Measurements from ENCODE around the gene SH3PXD2A.
"Not testable (repeated sequence)": the region's sequence is repeated elsewhere in the genome, so short reads cannot be mapped to it uniquely, and the experiment has no call there.

The SH3PXD2A gene

DNA sequence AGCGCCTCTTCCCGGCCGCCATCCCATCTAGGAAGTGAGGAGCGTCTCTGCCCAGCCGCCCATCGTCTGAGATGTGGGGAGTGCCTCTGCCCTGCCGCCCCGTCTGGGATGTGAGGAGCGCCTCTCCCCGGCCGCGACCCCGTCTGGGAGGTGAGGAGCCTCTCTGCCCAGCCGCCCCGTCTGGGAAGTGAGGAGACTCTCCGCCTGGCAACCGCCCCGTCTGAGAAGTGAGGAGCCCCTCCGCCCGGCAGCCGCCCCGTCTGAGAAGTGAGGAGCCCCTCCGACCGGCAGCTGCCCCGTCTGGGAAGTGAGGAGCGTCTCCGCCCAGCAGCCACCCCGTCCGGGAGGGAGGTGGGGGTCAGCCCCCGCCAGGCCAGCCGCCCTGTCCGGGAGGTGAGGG is 248.3 kb downstream of the SH3PXD2A start:
- H3K4me3 Mint-ChIP-seq; H3K9me3 Mint-ChIP-seq; H3K27me3 Mint-ChIP-seq; H3K27ac Mint-ChIP-seq; DNase-seq; H3K4me1 Mint-ChIP-seq (ENCODE audit: low read depth): not testable (repeated sequence)
- H3K36me3 Mint-ChIP-seq (ENCODE audit: low read depth): peaks cover 10% of the 10 kb centered on the region

DNA sequence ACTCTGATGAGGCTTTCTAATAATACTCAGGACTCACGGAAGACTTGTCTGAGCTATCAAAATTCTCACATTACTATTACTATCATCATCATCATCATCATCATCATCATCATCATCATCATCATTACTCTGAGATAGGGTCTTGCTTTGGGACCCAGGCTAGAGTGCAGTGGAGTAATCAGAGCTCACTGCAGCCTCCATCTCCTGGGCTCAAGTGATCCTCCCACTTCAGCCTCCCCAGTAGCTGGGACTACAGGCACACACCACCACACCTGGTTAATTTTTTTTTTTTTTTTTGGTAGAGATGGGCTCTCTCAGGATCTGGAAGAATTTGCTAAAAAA is 249.3 kb downstream of the SH3PXD2A start:
- H3K27me3 Mint-ChIP-seq; H3K4me3 Mint-ChIP-seq; H3K4me1 Mint-ChIP-seq (ENCODE audit: low read depth); H3K27ac Mint-ChIP-seq; DNase-seq; H3K9me3 Mint-ChIP-seq: not testable (repeated sequence)
- peaks cover 10% of the 10 kb centered on the region for H3K36me3 Mint-ChIP-seq (ENCODE audit: low read depth)

DNA sequence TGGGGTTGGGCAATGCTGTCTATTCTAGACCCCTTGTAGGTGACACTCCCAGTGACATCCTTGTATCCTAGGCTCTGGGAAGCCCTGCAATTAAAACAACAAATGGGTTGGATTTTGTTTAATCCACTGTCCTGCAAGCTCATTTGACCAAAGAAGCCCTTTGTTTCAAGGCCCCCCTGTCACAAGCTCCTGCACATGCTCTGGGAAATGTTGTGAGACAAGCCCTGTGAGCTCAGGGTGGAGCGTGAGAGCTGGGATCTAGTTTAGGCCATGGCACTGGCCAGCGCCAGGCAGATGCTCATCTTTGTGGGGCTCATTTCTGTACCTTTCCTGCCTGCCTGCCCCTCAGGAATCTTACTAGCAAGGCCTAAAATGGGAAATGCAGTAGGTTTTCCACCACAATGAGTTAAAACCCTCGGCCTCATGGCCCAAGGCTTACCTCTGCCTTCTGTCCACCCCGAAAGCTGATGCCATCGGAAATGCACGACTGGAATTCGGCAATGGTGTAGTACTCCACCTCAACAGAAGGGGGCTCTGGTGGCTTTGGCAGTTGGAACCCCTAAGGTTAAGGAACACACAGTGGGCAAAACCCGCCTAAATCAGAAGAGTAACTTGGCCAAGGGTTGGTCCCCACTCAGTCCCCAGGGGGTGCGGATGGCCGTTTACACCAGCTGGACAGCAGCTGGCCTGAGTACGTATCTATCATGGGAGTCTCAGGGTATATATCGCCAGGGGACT is 249.8 kb downstream of the SH3PXD2A start:
- H3K4me3 Mint-ChIP-seq: no peak overlapping the region
- peaks cover 10% of the 10 kb centered on the region for H3K36me3 Mint-ChIP-seq (ENCODE audit: low read depth)
- peak; percentile 51 for DNase-seq
- no peak overlapping the region for H3K27ac Mint-ChIP-seq
- H3K4me1 Mint-ChIP-seq (ENCODE audit: low read depth): no peaks in the 10 kb centered on the region
- H3K9me3 Mint-ChIP-seq: no peaks in the 10 kb centered on the region
- H3K27me3 Mint-ChIP-seq: no peaks in the 10 kb centered on the region

DNA sequence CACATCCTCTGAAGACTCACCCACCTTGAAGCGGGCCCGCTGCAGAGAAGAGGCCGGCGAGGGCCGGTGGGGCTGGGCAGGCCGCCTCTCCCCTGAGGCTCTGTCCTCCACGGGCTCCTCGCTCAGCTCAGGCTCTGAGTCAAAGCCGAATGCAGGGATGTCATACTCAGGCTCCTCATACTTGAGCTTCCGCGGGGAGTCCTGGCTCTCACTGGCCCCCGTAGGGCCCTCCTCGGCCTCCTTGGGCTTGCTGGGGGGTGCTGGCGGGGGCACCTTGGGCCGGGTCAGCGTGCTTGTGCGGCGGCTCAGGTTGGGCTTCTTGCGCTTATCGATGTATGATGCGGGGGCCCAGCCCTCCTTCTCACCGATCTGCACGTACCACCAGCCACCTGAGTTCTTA is 252.0 kb downstream of the SH3PXD2A start:
- Mint-ChIP-seq H3K27ac (no peak overlapping the region), H3K4me1 (ENCODE audit: low read depth) (no peaks in the 10 kb centered on the region), H3K4me3 (no peak overlapping the region), H3K9me3 (no peaks in the 10 kb centered on the region), H3K27me3 (no peaks in the 10 kb centered on the region), H3K36me3 (ENCODE audit: low read depth) (peaks cover 8% of the 10 kb centered on the region)
- DNase-seq: no peak

GRCh38 chr10:103602852-103603155 is 252.6 kb downstream of the SH3PXD2A start:
- Mint-ChIP-seq H3K9me3 (no peaks in the 10 kb centered on the region), H3K36me3 (ENCODE audit: low read depth) (peaks cover 8% of the 10 kb centered on the region), H3K4me3 (no peak overlapping the region), H3K27me3 (no peaks in the 10 kb centered on the region), H3K27ac (no peak overlapping the region), H3K4me1 (ENCODE audit: low read depth) (no peaks in the 10 kb centered on the region)
- no peak for DNase-seq

DNA sequence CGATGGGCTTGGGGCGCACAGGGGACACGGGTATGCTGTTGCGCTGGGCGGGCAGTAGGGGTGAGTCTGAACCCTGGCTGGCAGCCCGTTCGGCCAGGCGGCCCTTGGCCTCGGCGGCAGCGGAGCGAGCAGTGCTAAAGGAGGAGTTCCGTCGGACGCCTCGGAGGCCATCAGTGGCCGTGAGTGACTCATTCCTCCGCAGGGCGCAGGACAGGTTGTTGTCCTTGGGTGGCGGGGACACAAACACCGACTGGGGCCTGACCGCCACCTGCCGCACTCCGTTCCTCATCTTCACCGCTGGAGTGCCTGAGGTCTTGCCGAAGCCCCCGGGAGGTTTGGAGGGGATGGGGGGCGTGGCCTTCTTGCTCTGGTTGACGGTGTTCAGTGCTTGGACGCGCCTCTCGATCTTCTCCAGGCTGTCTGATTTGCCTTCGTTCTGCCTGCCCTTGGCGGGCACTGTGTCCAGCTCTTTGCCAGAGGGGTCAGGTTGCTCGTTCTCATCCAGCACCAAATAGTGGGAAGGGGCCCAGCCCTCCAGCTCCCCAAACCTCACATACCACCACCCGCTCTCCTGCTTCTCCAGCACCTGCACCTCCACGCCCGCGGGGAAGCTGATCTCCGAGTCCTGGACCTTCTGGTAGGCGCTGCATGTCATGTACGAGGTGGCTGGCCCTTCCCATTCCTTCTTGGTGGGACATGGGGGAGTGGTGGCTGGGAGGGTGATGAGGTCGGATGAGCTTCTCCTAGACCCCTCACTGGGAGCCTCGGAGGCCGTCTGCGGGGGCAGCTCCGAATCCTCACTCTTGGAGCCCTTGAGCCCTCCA is 253.1 kb downstream of the SH3PXD2A start:
- no peak overlapping the region for H3K4me3 Mint-ChIP-seq
- peaks cover 8% of the 10 kb centered on the region for H3K36me3 Mint-ChIP-seq (ENCODE audit: low read depth)
- no peaks in the 10 kb centered on the region for H3K4me1 Mint-ChIP-seq (ENCODE audit: low read depth)
- no peaks in the 10 kb centered on the region for H3K27me3 Mint-ChIP-seq
- no peaks in the 10 kb centered on the region for H3K9me3 Mint-ChIP-seq
- no peak for DNase-seq
- H3K27ac Mint-ChIP-seq: no peak overlapping the region

DNA sequence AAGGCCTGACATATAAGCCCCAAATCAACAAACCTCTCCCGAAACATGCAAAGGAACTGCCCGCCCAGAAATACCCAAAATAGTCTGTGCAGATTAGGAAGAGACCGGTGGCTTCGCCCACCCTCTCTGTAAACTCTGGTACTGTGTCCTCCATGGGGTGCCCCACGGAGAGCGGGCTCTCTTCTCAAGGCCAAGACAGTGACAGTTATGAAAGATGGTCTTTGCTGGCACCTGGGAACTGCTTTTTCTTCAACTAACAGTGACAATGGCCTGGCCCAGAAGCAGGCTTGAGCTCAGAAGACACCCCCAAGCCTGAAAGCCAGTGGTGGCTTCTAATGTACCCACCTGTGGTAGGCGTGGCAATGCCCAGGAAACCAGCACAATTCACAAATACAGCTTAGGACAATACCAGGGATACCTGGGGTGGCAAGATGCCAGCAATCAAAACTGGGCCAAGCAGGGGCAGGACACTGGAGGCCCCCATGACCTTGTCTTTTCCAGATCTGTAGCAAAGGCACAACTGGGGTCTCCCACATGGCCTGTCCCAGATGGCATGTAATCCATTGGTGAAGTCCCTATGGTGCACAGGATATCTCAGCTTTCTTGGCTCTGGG is 254.3 kb downstream of the SH3PXD2A start:
- no peak for DNase-seq
- no peaks in the 10 kb centered on the region for H3K9me3 Mint-ChIP-seq
- no peaks in the 10 kb centered on the region for H3K27me3 Mint-ChIP-seq
- H3K27ac Mint-ChIP-seq: peak overlapping the region; percentile 0
- H3K36me3 Mint-ChIP-seq (ENCODE audit: low read depth): peaks cover 7% of the 10 kb centered on the region
- no peaks in the 10 kb centered on the region for H3K4me1 Mint-ChIP-seq (ENCODE audit: low read depth)
- H3K4me3 Mint-ChIP-seq: no peak overlapping the region

DNA sequence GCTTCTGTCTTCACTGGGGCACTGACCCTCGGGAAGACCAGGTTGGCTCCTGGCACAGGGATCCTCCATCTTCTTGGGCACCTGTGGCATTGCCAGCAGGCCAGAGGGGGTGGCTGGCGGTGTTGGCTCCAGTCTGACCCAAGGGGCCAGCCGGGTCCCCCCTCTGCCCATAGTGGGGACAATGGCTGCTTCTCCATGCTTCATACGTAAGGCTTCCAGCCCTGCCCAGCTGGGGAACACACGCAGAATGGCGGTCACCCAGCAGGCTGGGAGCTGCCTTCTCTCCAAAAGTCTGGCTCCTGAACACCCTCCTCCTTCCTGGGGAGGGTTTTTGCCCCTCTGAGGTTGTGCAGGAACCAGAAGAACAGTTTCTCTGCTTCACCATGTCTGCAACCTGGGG is 255.1 kb downstream of the SH3PXD2A start:
- Mint-ChIP-seq H3K27me3 (no peaks in the 10 kb centered on the region), H3K36me3 (ENCODE audit: low read depth) (peaks cover 5% of the 10 kb centered on the region), H3K27ac (no peak overlapping the region), H3K4me1 (ENCODE audit: low read depth) (no peaks in the 10 kb centered on the region), H3K9me3 (no peaks in the 10 kb centered on the region), H3K4me3 (no peak overlapping the region)
- no peak for DNase-seq

GRCh38 chr10:103599907-103600306 is 255.5 kb downstream of the SH3PXD2A start:
- Mint-ChIP-seq H3K4me1 (ENCODE audit: low read depth) (no peaks in the 10 kb centered on the region), H3K36me3 (ENCODE audit: low read depth) (peaks cover 5% of the 10 kb centered on the region), H3K4me3 (no peak overlapping the region), H3K27me3 (no peaks in the 10 kb centered on the region), H3K9me3 (no peaks in the 10 kb centered on the region), H3K27ac (no peak overlapping the region)
- no peak for DNase-seq

DNA sequence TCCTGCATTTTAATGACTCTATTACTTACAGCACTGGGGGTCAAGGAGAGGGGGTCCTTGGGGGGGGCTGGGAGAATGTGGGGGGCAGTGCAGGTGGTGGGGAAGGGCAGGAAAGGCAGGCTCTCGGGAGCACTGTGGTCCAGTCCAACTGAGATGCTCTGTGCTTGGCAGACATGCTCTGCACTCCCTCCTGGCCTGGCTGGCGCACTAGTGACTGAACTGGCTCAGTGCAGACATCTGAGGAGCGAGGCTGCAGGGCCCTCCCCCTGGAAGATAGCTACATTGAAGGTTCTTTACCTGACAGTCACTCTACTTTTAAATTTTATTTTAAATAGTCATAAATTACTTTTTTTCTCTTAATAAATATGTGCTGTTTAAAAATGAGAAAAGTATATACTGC is 256.2 kb downstream of the SH3PXD2A start:
- no peak overlapping the region for H3K27ac Mint-ChIP-seq
- H3K4me1 Mint-ChIP-seq (ENCODE audit: low read depth): no peaks in the 10 kb centered on the region
- no peak for DNase-seq
- H3K9me3 Mint-ChIP-seq: no peaks in the 10 kb centered on the region
- peaks cover 5% of the 10 kb centered on the region for H3K36me3 Mint-ChIP-seq (ENCODE audit: low read depth)
- no peaks in the 10 kb centered on the region for H3K27me3 Mint-ChIP-seq
- H3K4me3 Mint-ChIP-seq: no peak overlapping the region

DNA sequence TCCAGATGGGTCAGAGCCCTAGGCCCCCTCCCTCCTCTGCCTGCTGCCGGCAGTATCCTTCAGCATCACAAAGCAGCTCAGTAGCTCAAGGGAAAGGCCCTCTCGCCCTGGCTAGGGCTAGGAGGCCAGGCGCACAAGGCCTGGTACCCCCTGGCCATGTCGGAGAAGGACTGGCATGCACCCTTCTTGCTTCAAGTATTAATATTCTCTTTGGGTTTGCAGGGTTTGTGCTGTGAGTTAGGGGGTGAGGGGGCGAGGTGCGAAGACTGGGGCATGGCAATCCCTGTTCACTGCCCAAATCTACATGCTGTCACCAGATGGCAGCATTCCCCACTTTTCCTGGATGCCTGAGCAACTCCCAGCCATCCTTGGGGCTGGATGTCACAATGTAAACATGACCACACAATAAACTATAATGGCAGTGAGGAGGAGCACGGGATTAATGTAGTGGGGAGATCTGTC is 256.7 kb downstream of the SH3PXD2A start:
- H3K27me3 Mint-ChIP-seq: no peaks in the 10 kb centered on the region
- H3K9me3 Mint-ChIP-seq: no peaks in the 10 kb centered on the region
- no peaks in the 10 kb centered on the region for H3K4me1 Mint-ChIP-seq (ENCODE audit: low read depth)
- peaks cover 5% of the 10 kb centered on the region for H3K36me3 Mint-ChIP-seq (ENCODE audit: low read depth)
- H3K4me3 Mint-ChIP-seq: no peak overlapping the region
- no peak for DNase-seq
- no peak overlapping the region for H3K27ac Mint-ChIP-seq

- Mint-ChIP-seq H3K4me1 (ENCODE audit: low read depth) (no peaks in the 10 kb centered on the region), H3K36me3 (ENCODE audit: low read depth) (no peaks in the 10 kb centered on the region), H3K9me3 (no peaks in the 10 kb centered on the region), H3K27ac (no peak overlapping the region), H3K27me3 (no peaks in the 10 kb centered on the region), H3K4me3 (no peak overlapping the region)
- no peak for DNase-seq
Observed at GRCh38 chr10:103597003-103597402, 258.4 kb downstream of the SH3PXD2A start.

DNA sequence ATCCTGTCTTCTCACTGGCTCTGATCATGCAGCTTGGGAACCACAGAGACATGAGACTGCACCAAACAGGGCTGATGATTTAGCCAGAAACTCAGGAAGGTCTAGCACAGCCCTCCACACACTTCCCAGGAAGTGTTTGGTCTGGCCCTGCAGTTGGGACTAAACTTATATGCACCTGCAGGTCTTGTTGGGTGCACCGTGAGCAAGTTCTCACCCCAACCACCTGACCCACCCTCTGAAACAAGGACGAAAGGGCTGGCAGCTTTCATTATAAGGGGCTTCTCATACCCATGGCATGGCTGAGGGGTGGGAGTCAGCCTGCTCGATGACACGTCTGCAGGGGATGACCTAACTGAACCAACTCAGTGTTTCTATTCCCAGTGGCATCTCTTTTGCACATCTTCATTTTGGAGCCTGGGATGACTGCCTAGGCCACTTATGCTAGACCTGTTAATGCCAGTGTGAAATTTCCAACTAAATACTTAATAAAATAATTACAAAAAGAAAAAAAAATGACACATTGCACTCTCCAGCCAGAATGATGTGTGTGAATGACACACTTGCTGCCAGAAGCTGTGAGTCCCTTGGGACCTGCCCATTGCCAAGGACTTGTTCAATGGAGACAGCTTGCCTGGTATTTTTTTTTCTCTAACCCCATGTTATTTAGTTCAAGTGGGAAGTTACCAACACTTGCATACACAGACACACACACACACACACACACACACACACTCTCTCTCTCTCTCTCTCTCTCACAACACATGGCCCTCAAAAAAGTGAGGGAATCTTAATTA is 259.2 kb downstream of the SH3PXD2A start:
- Mint-ChIP-seq H3K27me3 (no peaks in the 10 kb centered on the region), H3K36me3 (ENCODE audit: low read depth) (no peaks in the 10 kb centered on the region), H3K4me1 (ENCODE audit: low read depth) (no peaks in the 10 kb centered on the region), H3K27ac (no peak overlapping the region), H3K4me3 (no peak overlapping the region), H3K9me3 (no peaks in the 10 kb centered on the region)
- DNase-seq: no peak

GRCh38 chr10:103593022-103593570 is 262.3 kb downstream of the SH3PXD2A start:
- Mint-ChIP-seq H3K4me3 (no peak overlapping the region), H3K27ac (no peak overlapping the region), H3K9me3 (no peaks in the 10 kb centered on the region), H3K36me3 (ENCODE audit: low read depth) (no peaks in the 10 kb centered on the region), H3K27me3 (no peaks in the 10 kb centered on the region), H3K4me1 (ENCODE audit: low read depth) (no peaks in the 10 kb centered on the region)
- no peak for DNase-seq
